Measurements from ENCODE around the gene TST. TPM values are rescaled to one million over a fixed set of nuclear protein-coding genes. Genes with fewer than 3 reads are reported as not detected.

The TST gene
- total RNA-seq, 1 experiment from 2014 or later: 44.9 TPM

GRCh38 chr22:37037669-37038068 lies 18.4 kb upstream of the TST start:
- peaks cover 26% of the 10 kb centered on the region for H3K4me1 ChIP-seq
- no TSS peak for BruUV-seq (replicated peaks)
- ChIA-PET CTCF (no interaction called here), POLR2A (no interaction called here)
- H3K4me3 Mint-ChIP-seq (ENCODE audit: unreplicated experiment): no peak overlapping the region
- DNase-seq: no peak
- no peak for TF ChIP-seq CTCF (IDR thresholded peaks at IDR 0.05; ENCODE audit: insufficient read depth in 1 of 2, low read depth in 1 of 2, low read length in 1 of 2, severe bottlenecking in 1 of 2, unreplicated experiment in 1 of 2)
- no peaks in the 10 kb centered on the region for H3K27me3 Mint-ChIP-seq (ENCODE audit: insufficient read depth, unreplicated experiment)
- H3K36me3 ChIP-seq (ENCODE audit: control insufficient read depth, insufficient read depth, low read length): no peaks in the 10 kb centered on the region
- H3K27ac Mint-ChIP-seq (ENCODE audit: unreplicated experiment): no peak overlapping the region
- intact Hi-C loops (cut with micrococcal nuclease; ENCODE audit: unreplicated experiment): no loop called here
- peaks cover 20% of the 10 kb centered on the region for H3K36me3 Mint-ChIP-seq (ENCODE audit: insufficient read depth, unreplicated experiment)
- no peaks in the 10 kb centered on the region for H3K9me3 Mint-ChIP-seq (ENCODE audit: unreplicated experiment)
- H3K4me3 ChIP-seq (ENCODE audit: low read depth, low read length): no peak overlapping the region
- H3K9me3 ChIP-seq: no peaks in the 10 kb centered on the region
- peaks cover 29% of the 10 kb centered on the region for H3K4me1 Mint-ChIP-seq (ENCODE audit: low read depth, unreplicated experiment)
- H3K27me3 ChIP-seq (replicated peaks; ENCODE audit: control insufficient read depth, insufficient read depth, low read length): no peaks in the 10 kb centered on the region

DNA sequence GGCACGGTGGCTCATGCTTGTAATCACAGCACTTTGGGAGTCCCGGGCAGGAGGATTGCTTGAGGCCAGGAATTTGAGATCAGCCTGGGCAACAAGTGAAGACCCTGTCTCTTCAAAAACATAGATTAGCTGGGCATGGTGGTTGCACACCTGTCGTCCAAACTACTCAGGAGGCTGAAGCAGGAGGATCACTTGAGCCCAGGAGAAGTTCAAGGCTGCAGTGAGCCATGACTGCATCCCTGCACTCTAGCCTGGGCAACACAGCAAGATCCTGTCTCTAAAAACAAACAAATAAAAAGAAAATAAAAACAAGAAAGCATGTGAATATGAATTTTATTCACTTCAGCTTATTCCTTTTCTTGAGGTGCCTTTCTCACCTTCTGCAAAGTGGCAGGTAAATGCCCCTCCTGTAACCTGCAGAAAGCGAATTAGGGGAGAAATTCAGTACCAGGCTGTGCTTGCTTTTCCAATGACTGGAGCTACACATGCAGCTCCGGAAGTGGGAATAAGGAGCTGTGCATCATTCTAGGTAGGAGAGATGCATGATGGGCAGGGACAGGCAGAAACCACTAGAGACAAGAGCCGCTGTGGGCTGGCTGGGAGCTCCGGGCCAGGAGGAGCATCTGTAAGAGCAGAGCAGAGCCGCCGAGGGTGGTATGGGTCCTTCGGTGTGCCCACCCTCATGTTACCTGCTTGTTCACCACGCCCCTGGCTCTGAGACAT lies 17.6 kb upstream of the TST start:
- Histone ChIP-seq H3K4me1 (peaks cover 33% of the 10 kb centered on the region), H3K27me3 (replicated peaks; ENCODE audit: control insufficient read depth, insufficient read depth, low read length) (no peaks in the 10 kb centered on the region), H3K9me3 (no peaks in the 10 kb centered on the region), H3K36me3 (ENCODE audit: control insufficient read depth, insufficient read depth, low read length) (no peaks in the 10 kb centered on the region), H3K4me3 (ENCODE audit: low read depth, low read length) (no peak overlapping the region)
- ChIA-PET POLR2A (no interaction called here), CTCF (no interaction called here)
- no peak overlapping the region for H3K4me3 Mint-ChIP-seq (ENCODE audit: unreplicated experiment)
- DNase-seq: no peak
- H3K9me3 Mint-ChIP-seq (ENCODE audit: unreplicated experiment): no peaks in the 10 kb centered on the region
- intact Hi-C loops (cut with micrococcal nuclease; ENCODE audit: unreplicated experiment): no loop called here
- BruUV-seq (replicated peaks): no TSS peak
- H3K27ac Mint-ChIP-seq (ENCODE audit: unreplicated experiment): no peak overlapping the region
- H3K4me1 Mint-ChIP-seq (ENCODE audit: low read depth, unreplicated experiment): peaks cover 33% of the 10 kb centered on the region
- no peaks in the 10 kb centered on the region for H3K27me3 Mint-ChIP-seq (ENCODE audit: insufficient read depth, unreplicated experiment)
- peaks cover 23% of the 10 kb centered on the region for H3K36me3 Mint-ChIP-seq (ENCODE audit: insufficient read depth, unreplicated experiment)
- TF ChIP-seq CTCF (IDR thresholded peaks at IDR 0.05; ENCODE audit: insufficient read depth in 1 of 2, low read depth in 1 of 2, low read length in 1 of 2, severe bottlenecking in 1 of 2, unreplicated experiment in 1 of 2): no peak

GRCh38 chr22:37033605-37034430 lies 14.6 kb upstream of the TST start:
- no peaks in the 10 kb centered on the region for H3K9me3 ChIP-seq
- Mint-ChIP-seq H3K4me3 (ENCODE audit: unreplicated experiment) (peak overlapping the region; percentile 77), H3K27me3 (ENCODE audit: insufficient read depth, unreplicated experiment) (no peaks in the 10 kb centered on the region), H3K4me1 (ENCODE audit: low read depth, unreplicated experiment) (peaks cover 30% of the 10 kb centered on the region), H3K27ac (ENCODE audit: unreplicated experiment) (peak overlapping the region; percentile 99), H3K36me3 (ENCODE audit: insufficient read depth, unreplicated experiment) (peaks cover 31% of the 10 kb centered on the region), H3K9me3 (ENCODE audit: unreplicated experiment) (no peaks in the 10 kb centered on the region)
- intact Hi-C loops (cut with micrococcal nuclease; ENCODE audit: unreplicated experiment): loop anchor here (2.0 to 5.0 kb wide), 2 partner anchors 17 to 47 kb away; partner anchors contain the start of gene KCTD17
- no peaks in the 10 kb centered on the region for H3K27me3 ChIP-seq (replicated peaks; ENCODE audit: control insufficient read depth, insufficient read depth, low read length)
- H3K36me3 ChIP-seq (ENCODE audit: control insufficient read depth, insufficient read depth, low read length): peaks cover 2% of the 10 kb centered on the region; the same call in 1 of the 2 replicates
- no peak overlapping the region for H3K4me3 ChIP-seq (ENCODE audit: low read depth, low read length)
- no TSS peak for BruUV-seq (replicated peaks)
- no peak for TF ChIP-seq CTCF (IDR thresholded peaks at IDR 0.05; ENCODE audit: insufficient read depth in 1 of 2, low read depth in 1 of 2, low read length in 1 of 2, severe bottlenecking in 1 of 2, unreplicated experiment in 1 of 2)
- POLR2A ChIA-PET: interaction anchor here (0.8 to 2.1 kb wide), 4 partner anchors 11 to 166 kb away, joined by 3 to 39 read pairs (median 6); partner anchors contain the start of genes KCTD17, MPST and TST
- peak; percentile 29 to 62 for DNase-seq
- peaks cover 44% of the 10 kb centered on the region for H3K4me1 ChIP-seq
- CTCF ChIA-PET: interaction anchor here (0.7 to 4.6 kb wide), 3 partner anchors 10 to 14 kb away, joined by 4 to 45 read pairs (median 29); partner anchors contain the start of genes MPST and TST
